ENCODE data around the gene ADH1C. TPM values are rescaled to one million over a fixed set of nuclear protein-coding genes. Genes with fewer than 3 reads are reported as not detected.

ADH1C gene
- total RNA-seq, 4 donors from 2014 or later: 62.7 to 129 (median 87.7) TPM

DNA sequence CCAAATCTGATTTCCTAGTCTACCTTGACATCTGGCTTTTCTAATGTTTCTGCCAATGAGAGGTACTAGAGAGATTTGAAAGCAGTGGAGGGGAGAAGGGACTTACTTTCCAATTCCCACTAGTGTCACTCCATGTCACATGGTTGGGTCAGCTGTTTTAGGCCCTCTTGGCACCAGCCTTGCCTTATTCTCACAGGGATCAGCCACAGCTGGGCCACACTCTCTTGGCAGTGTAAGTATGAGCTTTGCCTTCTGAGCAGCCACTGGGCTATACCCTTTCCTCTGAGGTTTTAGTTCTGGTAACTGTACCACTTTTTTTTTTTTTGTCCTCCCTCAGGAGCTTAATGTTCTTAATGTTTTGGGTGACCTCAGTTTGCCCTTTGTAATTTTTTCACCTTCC is 10.2 kb upstream of the ADH1C start:
- Histone ChIP-seq H3K4me3 (no peak overlapping the region), H3K27me3 (no peaks in the 10 kb centered on the region), H3K9me3 (no peaks in the 10 kb centered on the region), H3K36me3 (no peaks in the 10 kb centered on the region), H3K27ac (no peak overlapping the region), H3K4me1 (no peaks in the 10 kb centered on the region)
- DNase-seq: no peak
- TF ChIP-seq, protein P1, sequence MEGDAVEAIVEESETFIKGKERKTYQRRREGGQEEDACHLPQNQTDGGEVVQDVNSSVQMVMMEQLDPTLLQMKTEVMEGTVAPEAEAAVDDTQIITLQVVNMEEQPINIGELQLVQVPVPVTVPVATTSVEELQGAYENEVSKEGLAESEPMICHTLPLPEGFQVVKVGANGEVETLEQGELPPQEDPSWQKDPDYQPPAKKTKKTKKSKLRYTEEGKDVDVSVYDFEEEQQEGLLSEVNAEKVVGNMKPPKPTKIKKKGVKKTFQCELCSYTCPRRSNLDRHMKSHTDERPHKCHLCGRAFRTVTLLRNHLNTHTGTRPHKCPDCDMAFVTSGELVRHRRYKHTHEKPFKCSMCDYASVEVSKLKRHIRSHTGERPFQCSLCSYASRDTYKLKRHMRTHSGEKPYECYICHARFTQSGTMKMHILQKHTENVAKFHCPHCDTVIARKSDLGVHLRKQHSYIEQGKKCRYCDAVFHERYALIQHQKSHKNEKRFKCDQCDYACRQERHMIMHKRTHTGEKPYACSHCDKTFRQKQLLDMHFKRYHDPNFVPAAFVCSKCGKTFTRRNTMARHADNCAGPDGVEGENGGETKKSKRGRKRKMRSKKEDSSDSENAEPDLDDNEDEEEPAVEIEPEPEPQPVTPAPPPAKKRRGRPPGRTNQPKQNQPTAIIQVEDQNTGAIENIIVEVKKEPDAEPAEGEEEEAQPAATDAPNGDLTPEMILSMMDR (IDR thresholded peaks at IDR 0.05): no peak
- TF ChIP-seq POLR2A (IDR thresholded peaks at IDR 0.05): no peak

DNA sequence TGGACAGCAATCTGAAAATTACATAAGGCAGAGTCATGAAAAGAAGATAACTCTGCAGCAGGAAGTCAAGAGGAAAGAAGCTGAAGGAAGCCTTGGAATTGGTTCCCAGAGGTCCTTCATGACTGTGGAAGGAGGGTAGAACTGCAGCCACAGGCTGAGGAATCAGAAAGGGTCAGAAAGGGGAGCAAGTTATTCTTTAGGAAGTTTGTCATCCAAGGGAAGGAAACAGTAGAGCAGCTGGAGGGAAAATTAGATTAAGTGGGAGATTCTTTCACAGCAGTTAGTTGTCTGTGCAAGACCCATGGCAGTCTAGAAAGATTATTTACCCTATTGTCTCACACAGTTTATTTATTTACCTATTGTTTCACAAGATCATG is 9.3 kb upstream of the ADH1C start:
- no peaks in the 10 kb centered on the region for H3K9me3 ChIP-seq
- H3K4me1 ChIP-seq: no peaks in the 10 kb centered on the region
- H3K27ac ChIP-seq: no peak overlapping the region
- no peak for TF ChIP-seq POLR2A (IDR thresholded peaks at IDR 0.05)
- TF ChIP-seq, protein P1 (IDR thresholded peaks at IDR 0.05): no peak
- no peaks in the 10 kb centered on the region for H3K36me3 ChIP-seq
- no peak for DNase-seq
- no peaks in the 10 kb centered on the region for H3K27me3 ChIP-seq
- no peak overlapping the region for H3K4me3 ChIP-seq

DNA sequence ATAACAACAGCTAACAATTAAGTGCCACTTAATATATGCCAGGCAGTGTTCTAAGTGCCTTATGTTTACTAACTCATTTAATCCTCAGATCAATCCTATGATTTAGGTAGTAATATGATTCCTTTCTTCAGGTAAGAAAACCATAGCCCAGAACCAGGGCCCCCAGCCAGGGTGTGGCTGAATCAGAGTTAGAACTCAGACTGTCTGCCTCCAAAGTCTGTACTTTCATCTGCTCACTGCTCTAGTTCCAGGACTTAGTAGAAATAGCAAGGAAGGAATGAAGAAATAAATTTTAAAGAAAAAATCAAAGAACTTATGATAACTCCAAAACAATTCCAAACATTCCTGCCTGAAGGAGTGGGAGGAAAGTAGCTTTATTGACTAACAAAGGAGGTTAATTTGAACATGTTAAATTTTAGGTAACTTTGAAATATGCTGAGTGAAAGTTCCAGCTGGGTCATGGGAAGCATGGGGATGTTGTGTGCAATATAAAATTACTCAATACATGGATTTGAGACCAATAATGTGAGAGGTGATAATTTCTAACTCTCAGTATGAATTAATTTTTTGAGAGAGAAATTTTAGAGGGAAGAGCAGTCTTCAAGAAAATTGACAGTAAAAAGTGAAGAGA is 8.8 kb upstream of the ADH1C start:
- Histone ChIP-seq H3K36me3 (no peaks in the 10 kb centered on the region), H3K9me3 (no peaks in the 10 kb centered on the region), H3K4me3 (no peak overlapping the region), H3K27me3 (no peaks in the 10 kb centered on the region), H3K4me1 (no peaks in the 10 kb centered on the region), H3K27ac (no peak overlapping the region)
- TF ChIP-seq POLR2A (IDR thresholded peaks at IDR 0.05): no peak
- TF ChIP-seq, protein P1 (IDR thresholded peaks at IDR 0.05): no peak
- no peak for DNase-seq

DNA sequence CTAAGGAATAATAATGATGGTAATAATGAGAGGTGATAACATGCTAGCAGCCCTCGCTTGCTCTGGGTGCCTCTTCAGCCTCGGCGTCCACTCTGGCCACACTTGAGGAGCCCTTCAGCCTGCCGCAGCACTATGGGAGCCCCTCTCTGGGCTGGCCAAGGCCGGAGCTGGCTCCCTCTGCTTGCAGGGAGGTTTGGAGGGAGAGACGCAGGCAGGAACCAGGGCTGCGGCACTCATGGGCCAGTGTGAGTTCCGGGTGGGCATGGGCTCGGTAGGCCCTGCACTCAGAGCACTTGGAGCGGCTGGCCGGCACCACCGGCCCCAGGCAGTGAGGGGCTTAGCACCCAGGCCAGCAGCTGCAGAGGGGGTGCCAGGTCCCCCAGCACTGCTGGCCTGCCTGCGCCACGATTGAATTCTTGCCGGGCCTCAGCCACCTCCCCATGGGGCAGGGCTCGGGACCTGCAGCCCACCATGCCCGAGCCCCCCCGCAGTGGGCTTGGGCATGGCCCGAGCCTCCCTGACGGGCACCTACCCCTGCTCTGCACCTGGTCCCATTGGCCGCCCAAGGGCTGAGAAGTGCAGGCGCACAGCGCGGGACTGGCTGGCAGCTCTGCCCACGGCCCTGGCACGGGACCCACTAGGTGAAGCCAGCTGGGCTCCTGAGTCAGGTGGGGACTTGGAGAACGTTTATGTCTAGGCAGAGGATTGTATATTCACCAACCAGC is 7.1 kb upstream of the ADH1C start:
- no peak overlapping the region for H3K4me3 ChIP-seq
- DNase-seq: no peak
- TF ChIP-seq, protein P1 (IDR thresholded peaks at IDR 0.05): no peak
- TF ChIP-seq POLR2A (IDR thresholded peaks at IDR 0.05): no peak
- no peaks in the 10 kb centered on the region for H3K4me1 ChIP-seq
- H3K27ac ChIP-seq: no peak overlapping the region
- H3K27me3 ChIP-seq: no peaks in the 10 kb centered on the region
- H3K36me3 ChIP-seq: no peaks in the 10 kb centered on the region
- no peaks in the 10 kb centered on the region for H3K9me3 ChIP-seq

DNA sequence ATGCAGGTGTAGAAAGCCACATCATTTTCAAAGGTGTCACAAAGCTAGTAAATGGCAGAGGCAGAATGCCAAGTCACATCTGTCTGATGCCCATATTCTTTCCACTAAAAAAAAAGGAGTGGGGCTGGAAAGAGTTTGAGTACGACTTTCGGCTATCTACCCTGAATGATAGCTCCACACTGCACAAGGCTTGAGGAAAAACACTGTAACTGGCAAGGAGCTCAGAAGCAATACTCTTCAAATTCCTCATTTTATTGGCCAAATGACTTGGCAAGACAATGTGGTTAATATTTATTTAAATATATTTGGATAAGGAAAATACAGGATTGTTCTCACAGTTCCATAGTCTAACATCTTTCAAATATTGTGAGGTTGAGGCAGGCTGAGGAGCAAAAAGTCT is 5.4 kb upstream of the ADH1C start:
- no peaks in the 10 kb centered on the region for H3K27me3 ChIP-seq
- no peaks in the 10 kb centered on the region for H3K9me3 ChIP-seq
- no peak overlapping the region for H3K27ac ChIP-seq
- no peaks in the 10 kb centered on the region for H3K4me1 ChIP-seq
- DNase-seq: no peak
- H3K4me3 ChIP-seq: no peak overlapping the region
- no peaks in the 10 kb centered on the region for H3K36me3 ChIP-seq
- TF ChIP-seq POLR2A (IDR thresholded peaks at IDR 0.05): no peak
- TF ChIP-seq, protein P1 (IDR thresholded peaks at IDR 0.05): no peak
